ENCODE results near the gene THOP1.

THOP1 gene

DNA sequence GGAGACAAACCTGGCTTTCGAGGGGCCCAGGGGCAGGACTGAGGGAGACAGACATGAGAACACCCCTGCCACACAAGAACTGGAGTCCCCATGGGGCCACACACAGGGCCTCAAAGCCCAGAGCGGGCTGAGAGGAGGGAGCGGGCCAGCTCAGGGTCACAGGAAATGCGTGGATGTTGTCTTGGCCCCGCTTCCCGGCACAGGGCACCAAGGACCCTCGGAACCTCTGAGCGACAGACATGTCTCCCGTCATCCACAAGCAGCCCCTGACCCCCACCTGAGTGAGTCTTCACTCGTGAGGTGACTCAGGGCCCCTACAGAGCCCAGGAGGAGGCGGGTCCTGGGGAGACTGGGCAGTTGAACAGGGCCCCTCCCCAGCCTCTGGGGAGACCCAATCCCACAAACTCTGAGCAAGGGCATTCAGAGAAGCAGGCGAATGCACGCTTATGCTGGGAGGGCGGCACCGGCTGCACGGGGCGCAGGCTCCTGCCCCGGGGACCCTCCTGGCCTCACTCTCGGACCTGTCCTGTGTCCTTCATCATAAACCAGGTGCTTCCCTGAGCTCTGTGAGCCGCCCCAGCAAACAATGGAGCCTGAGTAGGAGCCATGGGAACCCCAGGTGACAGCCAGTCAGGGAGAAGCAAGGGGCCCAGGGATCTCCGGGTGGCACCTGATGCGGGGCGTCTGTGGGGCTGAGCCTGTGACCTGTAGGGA is 22.4 kb upstream of the THOP1 start:
- DNase-seq (ENCODE audit: low read depth): no peak

DNA sequence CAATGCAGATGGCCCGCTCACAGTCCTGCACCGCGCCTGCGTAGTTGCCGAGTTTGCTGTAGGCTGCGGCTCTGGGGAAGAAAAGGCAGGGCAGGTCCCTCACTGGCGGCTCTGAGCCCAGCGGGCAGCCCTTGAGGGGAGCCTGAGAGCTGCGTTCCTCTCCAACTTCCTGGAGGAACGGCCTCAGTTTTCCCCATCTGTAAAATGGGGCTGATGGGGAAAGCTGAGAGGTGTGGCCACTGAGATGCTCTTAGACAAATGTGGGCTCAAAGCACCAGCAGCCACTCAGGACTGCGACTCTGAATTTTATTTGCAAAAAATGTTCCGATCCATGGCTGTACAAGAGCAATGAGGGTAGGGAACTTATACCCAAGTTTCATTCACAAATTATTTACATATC is 21.6 kb upstream of the THOP1 start:
- no peak for DNase-seq (ENCODE audit: low read depth)

GRCh38 chr19:2764945-2765344 is 20.4 kb upstream of the THOP1 start:
- DNase-seq (ENCODE audit: low read depth): no peak

DNA sequence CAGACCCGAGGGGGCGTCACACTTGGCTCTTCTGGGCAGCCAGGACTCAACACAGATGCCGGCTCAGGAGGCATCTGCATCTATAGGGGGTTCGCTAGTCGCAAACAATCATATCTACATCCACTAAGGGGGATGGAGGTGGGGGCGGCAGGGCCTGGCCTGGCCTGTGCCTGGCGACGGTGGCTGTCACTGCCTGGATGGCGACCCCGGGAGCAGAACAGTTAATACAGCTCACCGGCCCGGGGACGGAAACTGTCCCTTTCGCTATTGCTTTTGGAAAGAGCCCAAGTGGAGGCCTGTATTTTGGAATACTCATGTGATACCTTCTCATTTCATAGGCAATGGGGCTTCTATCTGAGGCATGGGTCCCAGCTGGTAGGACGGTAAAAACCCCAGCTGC is 19.9 kb upstream of the THOP1 start:
- no peak for DNase-seq (ENCODE audit: low read depth)

- no peak for DNase-seq (ENCODE audit: low read depth)
These were observed 18.5 kb upstream of the THOP1 start for GRCh38 chr19:2766594-2767372.

DNA sequence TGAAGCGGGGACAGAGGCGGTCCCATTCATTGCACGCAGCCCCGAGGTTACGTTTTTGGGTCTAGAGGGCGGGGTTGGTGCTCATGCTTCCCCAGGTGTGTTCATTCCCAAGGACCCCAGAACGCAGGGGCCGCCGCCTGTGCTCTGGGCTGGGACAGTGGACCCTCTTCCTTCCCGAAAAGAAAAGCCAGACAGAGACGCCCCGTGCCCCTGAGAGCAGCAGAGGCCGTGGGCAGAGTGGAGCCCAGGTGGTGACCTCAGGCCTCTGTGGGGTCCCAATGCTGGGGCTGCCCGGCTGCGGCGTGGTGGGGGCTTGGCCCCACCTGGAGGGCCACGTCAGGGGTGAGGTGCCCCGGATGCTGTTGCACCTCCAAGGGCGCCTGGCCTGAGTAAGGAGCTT is 17.6 kb upstream of the THOP1 start:
- no peak for DNase-seq (ENCODE audit: low read depth)

DNA sequence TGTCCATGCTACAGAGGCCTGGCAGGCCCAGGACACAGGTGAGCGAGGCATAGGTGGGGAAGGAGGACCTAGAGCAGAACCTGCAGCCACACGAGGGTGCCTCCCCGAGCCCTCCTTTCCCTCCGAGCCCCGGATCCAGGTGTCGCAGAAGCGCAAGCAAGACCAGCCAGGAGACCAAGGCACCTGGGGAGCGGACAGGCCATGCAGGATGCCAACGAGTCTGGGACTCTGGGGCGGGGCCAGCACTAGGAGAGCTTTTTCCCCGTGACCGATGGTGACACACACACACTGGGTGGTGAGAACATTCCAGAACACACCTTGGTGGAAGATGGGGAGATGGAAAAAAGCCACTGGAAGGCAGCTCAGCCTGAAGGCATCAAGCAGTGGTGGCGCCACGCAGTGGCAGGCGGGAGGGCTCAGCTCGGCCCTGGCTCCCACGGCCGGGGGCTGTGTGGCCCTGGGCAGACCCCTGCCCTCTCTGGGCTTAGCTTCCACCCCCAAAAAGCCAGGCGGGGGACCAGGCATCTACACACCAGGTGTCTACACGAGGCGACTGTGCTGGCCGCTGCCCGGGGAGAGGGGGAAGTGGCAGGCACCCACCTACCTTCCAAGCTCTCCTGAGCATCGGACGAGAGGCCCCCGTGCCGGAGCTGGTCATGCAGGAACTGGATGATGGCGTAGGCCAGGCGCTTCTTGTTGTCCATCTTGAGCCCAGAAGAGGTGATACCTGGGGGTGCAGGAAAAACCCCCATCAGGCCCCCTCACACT is 16.8 kb upstream of the THOP1 start:
- DNase-seq (ENCODE audit: low read depth): no peak

GRCh38 chr19:2769218-2769617 is 16.1 kb upstream of the THOP1 start:
- no peak for DNase-seq (ENCODE audit: low read depth)

DNA sequence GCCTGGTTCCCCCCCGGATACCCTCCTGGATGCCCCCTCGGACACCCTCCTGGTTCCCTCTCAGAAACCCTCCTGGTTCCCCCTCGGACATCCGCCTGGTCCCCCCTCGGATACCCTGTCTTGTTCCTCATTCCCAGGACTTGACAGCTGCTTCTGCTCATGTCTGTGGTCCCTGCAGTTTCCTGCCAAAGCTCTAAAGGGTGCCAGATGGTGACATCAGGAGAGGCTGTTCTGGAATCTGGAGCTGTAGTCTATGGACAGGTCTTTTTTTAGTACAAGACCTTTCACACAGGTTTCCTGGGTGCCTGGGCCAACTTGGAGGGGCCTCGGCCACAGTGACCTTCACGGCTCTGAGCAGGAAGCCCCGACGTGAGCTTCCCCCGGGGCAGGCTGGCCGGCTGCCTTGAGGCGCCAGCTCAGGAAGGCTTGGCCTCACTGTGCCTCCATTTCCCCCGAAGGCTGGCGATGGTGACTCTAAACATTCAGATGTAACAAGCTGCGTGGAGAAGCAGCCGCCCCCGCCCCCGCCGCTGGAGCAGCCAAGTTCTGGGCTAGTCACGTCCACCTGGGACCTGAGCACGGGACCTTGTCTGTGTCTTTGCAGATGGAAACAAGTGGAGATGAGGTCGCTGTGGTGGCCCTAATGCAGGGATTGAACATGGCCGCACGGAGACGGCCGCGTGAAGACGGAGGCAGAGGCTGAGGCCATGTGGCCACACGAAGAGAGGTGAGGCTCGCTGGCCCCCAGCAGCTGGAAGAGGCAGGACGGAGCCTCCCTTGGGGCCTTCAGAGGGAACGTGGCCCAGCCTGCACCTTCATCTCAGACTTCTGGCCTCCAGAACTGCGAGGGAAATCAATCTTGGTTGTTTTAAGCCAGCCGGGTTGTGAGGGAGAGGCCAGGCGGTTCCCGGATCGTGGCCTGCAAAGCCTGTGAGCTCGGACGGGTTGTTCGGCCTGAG is 15.0 kb upstream of the THOP1 start:
- DNase-seq (ENCODE audit: low read depth): no peak

DNA sequence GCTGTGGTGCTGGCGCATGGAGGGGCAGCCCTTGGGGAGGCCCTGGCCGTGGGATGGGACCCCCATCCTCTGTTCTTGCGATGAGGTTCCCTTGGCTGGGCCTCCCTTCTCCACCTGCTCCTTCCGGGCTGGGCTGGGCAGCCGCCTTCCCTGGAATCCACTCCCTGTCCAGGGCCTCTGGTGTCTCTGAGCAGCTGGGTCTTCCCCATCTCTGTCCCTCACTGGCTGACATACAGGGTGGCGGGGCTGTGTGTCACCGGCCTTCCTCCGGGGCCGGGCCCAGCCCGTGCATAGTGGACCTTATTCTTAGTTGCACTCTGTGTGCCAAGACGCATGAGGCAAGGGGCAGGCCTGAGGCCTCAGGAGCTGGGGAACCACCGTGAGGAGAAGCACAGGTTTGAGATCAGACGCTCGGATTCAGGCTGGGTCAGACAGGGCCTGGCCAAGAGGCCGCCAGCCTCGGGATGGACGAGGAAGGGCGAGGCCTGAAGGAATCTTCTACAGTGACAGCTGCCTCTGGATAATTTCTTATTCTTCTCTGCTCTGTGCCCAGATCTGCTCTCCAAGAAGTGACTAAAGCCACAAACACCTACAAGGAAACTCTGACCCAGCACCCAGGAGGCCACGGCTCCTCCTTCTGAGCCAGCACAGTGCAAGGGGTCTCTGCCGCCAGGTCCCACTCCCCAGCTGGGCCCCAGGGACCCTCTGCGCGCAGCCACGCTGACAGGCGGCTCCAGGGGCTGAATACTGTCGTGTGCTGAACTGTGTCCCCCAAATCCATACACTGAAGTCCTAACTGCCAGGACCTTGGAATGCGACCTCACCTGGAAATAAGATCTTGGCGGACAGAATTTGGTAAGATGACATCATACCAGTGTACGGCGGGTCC is 13.3 kb upstream of the THOP1 start:
- no peak for DNase-seq (ENCODE audit: low read depth)

DNA sequence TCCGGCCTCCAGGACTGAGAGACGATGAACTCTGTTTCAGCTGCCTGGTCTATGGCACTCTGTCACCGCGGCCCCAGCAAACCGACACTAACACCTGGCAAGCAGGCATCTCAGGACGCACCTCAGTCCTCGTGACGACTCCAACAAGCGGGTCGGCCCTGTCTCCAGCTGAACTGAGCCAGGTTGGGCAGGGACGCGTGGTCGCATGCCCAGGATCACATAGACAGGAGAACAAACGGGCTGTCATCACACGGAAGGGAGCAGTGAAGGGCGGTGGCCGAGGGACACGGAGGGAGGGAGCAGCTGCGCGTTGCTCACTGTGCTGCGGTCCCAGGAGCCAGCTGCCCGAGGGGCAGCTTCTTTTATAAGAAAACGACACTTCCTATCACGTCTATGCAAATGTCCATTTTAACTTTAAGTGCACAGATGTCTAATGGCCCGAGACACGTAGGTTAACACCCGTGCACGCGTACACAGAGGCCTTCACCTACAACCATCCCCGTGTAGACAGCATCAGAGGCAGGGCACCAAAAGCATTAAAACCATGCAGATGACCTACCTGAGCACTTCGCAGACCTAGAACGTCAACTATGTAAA is 11.1 kb upstream of the THOP1 start:
- DNase-seq (ENCODE audit: low read depth): no peak

- no peak for DNase-seq (ENCODE audit: low read depth)
These were observed 10.2 kb upstream of the THOP1 start for GRCh38 chr19:2774953-2775555.

DNA sequence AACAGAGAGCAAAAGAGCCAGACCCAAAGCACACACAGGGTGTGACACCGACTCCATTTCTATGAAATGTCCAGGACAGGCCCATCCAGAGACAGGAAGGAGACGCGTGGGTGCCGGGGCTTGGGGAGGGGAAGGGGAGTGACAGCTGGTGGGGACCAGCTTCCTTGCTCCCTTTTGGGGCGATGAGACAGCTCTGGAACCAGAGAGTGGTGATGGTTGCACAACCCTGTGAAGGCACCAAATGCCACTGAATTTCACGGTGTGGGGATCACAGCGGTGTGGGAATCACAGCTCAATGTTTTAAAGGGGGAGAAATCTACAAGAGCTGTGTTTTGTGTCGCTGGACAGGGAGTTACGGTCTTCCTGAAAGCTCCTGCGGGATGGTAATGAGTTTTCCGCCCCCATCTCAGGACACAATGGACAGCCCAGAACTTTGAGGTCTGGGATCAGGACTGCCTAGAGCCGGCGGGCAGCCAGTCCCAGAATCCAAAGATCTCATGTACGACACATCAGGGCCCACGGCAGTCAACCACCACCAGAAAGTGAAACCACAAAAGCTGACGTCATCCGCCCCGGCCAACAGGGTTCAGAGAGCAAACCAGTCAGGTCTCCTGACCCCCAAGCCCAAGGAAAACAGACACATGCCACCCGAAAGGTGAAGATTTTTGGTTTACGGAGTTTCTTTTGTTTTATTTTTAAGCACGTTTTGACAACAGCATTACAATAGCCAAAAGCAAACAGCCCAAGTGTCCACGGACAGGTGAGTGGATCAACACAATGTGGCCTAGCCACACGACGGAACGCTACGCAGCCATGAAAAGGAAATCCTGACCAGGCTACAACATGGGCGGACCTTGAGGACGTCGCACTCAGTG is 9.5 kb upstream of the THOP1 start:
- peak; percentile 41 for DNase-seq (ENCODE audit: low read depth)

DNA sequence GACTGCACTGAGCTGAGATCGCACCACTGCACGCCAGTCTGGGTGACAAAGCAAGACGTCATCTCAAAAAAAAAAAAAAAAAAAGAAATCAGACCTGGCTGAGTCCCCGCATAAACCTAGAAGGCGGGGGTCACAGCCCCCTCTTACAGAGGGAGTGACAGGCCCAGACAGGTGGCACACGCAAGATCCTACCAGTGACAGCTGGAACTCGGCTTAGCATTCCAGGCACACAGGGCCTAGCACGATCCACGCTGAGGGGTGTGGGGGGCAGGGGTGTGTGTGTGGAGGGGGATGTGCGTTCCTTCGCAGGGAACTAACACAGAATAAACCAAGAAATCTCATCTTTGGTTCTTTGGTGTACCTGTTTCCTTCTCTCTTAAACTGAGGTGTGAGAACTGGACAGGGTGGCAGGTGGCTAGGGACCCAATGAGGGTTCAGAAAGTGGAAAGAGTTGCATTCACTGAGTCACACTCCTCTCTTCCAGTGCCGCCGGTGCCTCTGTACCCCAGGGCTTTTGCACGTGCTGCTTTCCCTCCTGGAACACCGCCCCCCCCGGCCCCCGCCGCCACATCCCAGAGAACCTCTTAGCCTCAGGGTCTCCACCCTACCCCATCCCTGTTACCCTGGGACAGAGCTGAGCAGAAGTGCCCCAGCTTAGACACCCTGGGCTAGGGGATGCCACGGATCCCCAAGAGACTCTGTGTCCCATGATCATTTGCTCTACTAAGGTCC is 7.2 kb upstream of the THOP1 start:
- no peak for DNase-seq (ENCODE audit: low read depth)

DNA sequence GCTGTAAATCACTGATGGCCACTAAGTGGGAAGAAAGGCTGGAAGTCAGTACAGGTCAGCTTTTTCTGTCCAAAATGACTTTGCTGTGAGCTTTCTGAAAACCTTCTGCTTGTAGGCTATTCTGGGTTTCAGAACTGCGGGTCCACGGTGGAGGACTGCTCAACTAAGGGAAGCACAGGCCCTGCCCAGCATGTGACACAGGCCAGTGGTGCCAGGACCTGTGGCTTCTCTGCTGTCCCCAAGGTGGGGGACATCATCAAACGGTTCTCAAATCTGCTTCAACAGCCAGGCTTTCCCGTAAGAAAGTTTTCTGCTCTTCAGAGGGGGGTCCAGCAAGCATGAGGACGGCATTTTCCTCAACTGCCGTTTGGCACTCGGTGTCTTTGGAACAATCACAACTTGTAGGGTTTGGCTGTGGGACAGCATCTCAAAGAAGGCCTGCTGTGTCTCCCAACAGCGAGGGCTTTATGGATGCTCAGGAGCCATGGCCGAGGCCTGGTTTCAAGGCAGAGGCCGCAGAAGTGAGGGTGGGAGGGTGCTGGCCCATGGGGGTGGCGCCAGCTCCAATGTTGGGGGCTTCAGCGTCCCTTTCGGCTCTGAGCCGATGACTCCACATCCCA is 6.1 kb upstream of the THOP1 start:
- DNase-seq (ENCODE audit: low read depth): no peak

- DNase-seq (ENCODE audit: low read depth): no peak
These were observed 5.0 kb upstream of the THOP1 start for GRCh38 chr19:2780284-2780683.

- no peak for DNase-seq (ENCODE audit: low read depth)
These were observed 2.9 kb upstream of the THOP1 start for GRCh38 chr19:2782329-2782935.
